Measurements from ENCODE around the gene CADM1. TPM values are rescaled to one million over a fixed set of nuclear protein-coding genes. Genes with fewer than 3 reads are reported as not detected.

CADM1 gene
- polyA plus RNA-seq, 2 donors, result 1.9 to 3.8 TPM

GRCh38 chr11:115146425-115146824 lies 357.8 kb downstream of the CADM1 start:
- WGBS, 2 donors, result 70 to 82% methylated on average over 6 of the region's 6 CpGs
- peaks cover 0 to 2% of the 10 kb centered on the region in 2 donors for H3K4me1 ChIP-seq (ENCODE audit: control insufficient read depth in 2 of 2, insufficient read depth in 2 of 2, low read length in 1 of 2)
- peaks cover 0 to 2% of the 10 kb centered on the region in 2 donors for H3K9me3 ChIP-seq (ENCODE audit: control insufficient read depth in 2 of 2, insufficient read depth in 1 of 2, low read depth in 1 of 2, low read length in 1 of 2)
- H3K27me3 ChIP-seq (ENCODE audit: control insufficient read depth in 1 of 2, insufficient read depth in 2 of 2, low read length in 2 of 2), result no peaks in the 10 kb centered on the region
- H3K36me3 ChIP-seq (ENCODE audit: control insufficient read depth in 2 of 2, insufficient read depth in 2 of 2, low read length in 1 of 2), result no peaks in the 10 kb centered on the region
- H3K4me3 ChIP-seq (ENCODE audit: low read depth in 1 of 2, low read length in 2 of 2), result no peak overlapping the region
- H3K27ac ChIP-seq (ENCODE audit: low read depth in 2 of 2, low read length in 1 of 2), result no peak overlapping the region

DNA sequence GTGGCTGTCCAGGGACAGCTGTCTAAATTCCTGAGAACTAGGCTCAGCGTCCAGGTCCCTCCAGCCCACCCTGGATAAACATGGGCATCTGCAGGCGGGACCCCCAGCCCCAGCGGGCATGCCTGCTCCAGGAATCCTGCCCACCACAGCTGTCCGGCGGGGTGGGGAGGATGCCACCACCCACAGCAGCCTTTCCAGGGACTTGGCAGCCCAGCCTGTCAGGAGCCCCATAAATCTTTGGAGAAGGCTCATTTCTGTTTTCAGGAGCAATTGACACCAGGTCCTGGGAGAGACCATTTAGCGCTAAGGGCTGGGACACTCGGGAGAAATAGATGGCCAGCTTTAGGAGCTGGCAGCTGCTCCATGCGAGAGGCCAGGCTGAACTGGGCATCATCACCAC lies 358.9 kb downstream of the CADM1 start:
- 77 to 81% methylated on average over 8 of the region's 8 CpGs for WGBS, 2 donors
- Histone ChIP-seq H3K9me3 (ENCODE audit: control insufficient read depth in 2 of 2, insufficient read depth in 1 of 2, low read depth in 1 of 2, low read length in 1 of 2) (peaks cover 0 to 2% of the 10 kb centered on the region in 2 donors), H3K4me1 (ENCODE audit: control insufficient read depth in 2 of 2, insufficient read depth in 2 of 2, low read length in 1 of 2) (peaks cover 0 to 2% of the 10 kb centered on the region in 2 donors), H3K27me3 (ENCODE audit: control insufficient read depth in 1 of 2, insufficient read depth in 2 of 2, low read length in 2 of 2) (no peaks in the 10 kb centered on the region), H3K4me3 (ENCODE audit: low read depth in 1 of 2, low read length in 2 of 2) (no peak overlapping the region), H3K36me3 (ENCODE audit: control insufficient read depth in 2 of 2, insufficient read depth in 2 of 2, low read length in 1 of 2) (no peaks in the 10 kb centered on the region), H3K27ac (ENCODE audit: low read depth in 2 of 2, low read length in 1 of 2) (no peak overlapping the region)

- 68 to 76% methylated on average over 7 of the region's 7 CpGs for WGBS, 2 donors
- H3K36me3 ChIP-seq (ENCODE audit: control insufficient read depth in 2 of 2, insufficient read depth in 2 of 2, low read length in 1 of 2), result no peaks in the 10 kb centered on the region
- H3K27me3 ChIP-seq (ENCODE audit: control insufficient read depth in 1 of 2, insufficient read depth in 2 of 2, low read length in 2 of 2), result no peaks in the 10 kb centered on the region
- H3K27ac ChIP-seq (ENCODE audit: low read depth in 2 of 2, low read length in 1 of 2), result no peak overlapping the region
- peaks cover 0 to 2% of the 10 kb centered on the region in 2 donors for H3K9me3 ChIP-seq (ENCODE audit: control insufficient read depth in 2 of 2, insufficient read depth in 1 of 2, low read depth in 1 of 2, low read length in 1 of 2)
- H3K4me1 ChIP-seq (ENCODE audit: control insufficient read depth in 2 of 2, insufficient read depth in 2 of 2, low read length in 1 of 2), result peaks cover 0 to 2% of the 10 kb centered on the region in 2 donors
- no peak overlapping the region for H3K4me3 ChIP-seq (ENCODE audit: low read depth in 1 of 2, low read length in 2 of 2)
Observed at GRCh38 chr11:115144914-115145313, 359.3 kb downstream of the CADM1 start.

DNA sequence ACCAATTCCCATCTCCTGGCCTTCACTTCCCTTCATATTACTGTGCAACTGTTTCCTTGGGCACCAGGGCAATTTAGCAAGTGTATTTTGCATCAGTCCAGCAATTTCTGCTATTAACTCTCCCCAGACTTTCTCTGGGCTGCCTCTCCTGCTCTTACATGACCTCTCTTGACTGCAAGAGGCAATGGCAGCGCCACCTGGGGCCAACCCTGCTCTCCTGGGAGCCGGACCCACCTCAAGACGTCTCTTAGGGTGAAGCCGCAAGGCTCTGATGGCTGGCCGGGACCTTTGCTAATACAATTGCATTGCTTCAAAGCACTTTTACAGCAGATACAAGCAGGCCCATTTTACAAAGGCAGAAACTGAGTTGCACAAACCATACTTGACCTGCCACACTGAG lies 360.2 kb downstream of the CADM1 start:
- 82 to 87% methylated on average over 5 of the region's 5 CpGs for WGBS, 2 donors
- no peaks in the 10 kb centered on the region for H3K36me3 ChIP-seq (ENCODE audit: control insufficient read depth in 2 of 2, insufficient read depth in 2 of 2, low read length in 1 of 2)
- H3K27me3 ChIP-seq (ENCODE audit: control insufficient read depth in 1 of 2, insufficient read depth in 2 of 2, low read length in 2 of 2), result no peaks in the 10 kb centered on the region
- no peak overlapping the region for H3K27ac ChIP-seq (ENCODE audit: low read depth in 2 of 2, low read length in 1 of 2)
- H3K4me1 ChIP-seq (ENCODE audit: control insufficient read depth in 2 of 2, insufficient read depth in 2 of 2, low read length in 1 of 2), result peaks cover 0 to 2% of the 10 kb centered on the region in 2 donors
- peaks cover 0 to 2% of the 10 kb centered on the region in 2 donors for H3K9me3 ChIP-seq (ENCODE audit: control insufficient read depth in 2 of 2, insufficient read depth in 1 of 2, low read depth in 1 of 2, low read length in 1 of 2)
- H3K4me3 ChIP-seq (ENCODE audit: low read depth in 1 of 2, low read length in 2 of 2), result no peak overlapping the region

DNA sequence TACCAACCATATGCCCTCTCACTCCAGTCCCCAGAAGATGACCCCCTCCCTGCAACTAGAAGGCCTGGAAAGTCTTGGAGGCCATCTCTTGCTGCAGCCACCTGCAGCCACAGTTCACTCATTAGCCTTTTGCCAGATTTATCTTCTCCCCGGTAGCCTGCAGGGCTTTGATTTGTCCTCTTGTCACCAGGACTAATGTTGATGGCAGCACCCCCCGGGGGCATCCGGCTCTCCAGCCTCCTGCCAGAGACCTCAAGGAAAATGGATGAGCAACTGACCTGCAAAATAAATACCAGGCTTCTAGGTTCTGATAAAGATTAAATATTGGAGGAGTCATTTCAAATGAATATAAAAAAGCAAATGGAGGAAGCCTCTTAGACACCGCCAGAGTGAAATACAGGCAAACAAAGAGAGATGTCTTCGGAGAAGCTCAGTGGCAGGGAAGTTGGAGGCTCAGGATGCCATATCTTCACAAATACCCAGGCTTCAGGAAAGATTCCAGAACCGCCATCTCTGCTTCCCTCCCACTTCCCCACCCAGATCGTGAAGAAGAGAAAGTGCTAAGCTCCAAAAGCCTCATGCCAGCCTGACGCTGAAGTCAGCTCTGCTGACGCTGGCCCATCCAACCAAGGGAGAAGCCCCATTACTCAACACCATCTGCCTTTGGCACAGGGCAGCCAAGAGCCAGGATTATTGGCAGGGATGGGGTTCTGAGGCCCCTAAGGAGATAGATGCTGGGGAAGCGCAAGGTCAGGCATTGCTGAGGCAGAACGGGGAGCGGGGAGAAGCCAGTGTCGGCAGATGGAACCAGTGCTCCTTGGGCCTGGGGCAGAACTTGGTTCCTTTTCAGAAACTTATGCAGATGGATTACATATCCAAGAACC lies 362.7 kb downstream of the CADM1 start:
- Histone ChIP-seq H3K4me3 (ENCODE audit: low read depth in 1 of 2, low read length in 2 of 2) (no peak overlapping the region), H3K4me1 (ENCODE audit: control insufficient read depth in 2 of 2, insufficient read depth in 2 of 2, low read length in 1 of 2) (no peaks in the 10 kb centered on the region), H3K9me3 (ENCODE audit: control insufficient read depth in 2 of 2, insufficient read depth in 1 of 2, low read depth in 1 of 2, low read length in 1 of 2) (no peaks in the 10 kb centered on the region), H3K36me3 (ENCODE audit: control insufficient read depth in 2 of 2, insufficient read depth in 2 of 2, low read length in 1 of 2) (no peaks in the 10 kb centered on the region), H3K27ac (ENCODE audit: low read depth in 2 of 2, low read length in 1 of 2) (no peak overlapping the region), H3K27me3 (ENCODE audit: control insufficient read depth in 1 of 2, insufficient read depth in 2 of 2, low read length in 2 of 2) (no peaks in the 10 kb centered on the region)
- 86% methylated on average over 13 of the region's 13 CpGs for WGBS, 2 donors

- Histone ChIP-seq H3K36me3 (ENCODE audit: control insufficient read depth in 2 of 2, insufficient read depth in 2 of 2, low read length in 1 of 2) (no peaks in the 10 kb centered on the region), H3K4me1 (ENCODE audit: control insufficient read depth in 2 of 2, insufficient read depth in 2 of 2, low read length in 1 of 2) (no peaks in the 10 kb centered on the region), H3K4me3 (ENCODE audit: low read depth in 1 of 2, low read length in 2 of 2) (no peak overlapping the region), H3K27me3 (ENCODE audit: control insufficient read depth in 1 of 2, insufficient read depth in 2 of 2, low read length in 2 of 2) (no peaks in the 10 kb centered on the region), H3K9me3 (ENCODE audit: control insufficient read depth in 2 of 2, insufficient read depth in 1 of 2, low read depth in 1 of 2, low read length in 1 of 2) (no peaks in the 10 kb centered on the region), H3K27ac (ENCODE audit: low read depth in 2 of 2, low read length in 1 of 2) (no peak overlapping the region)
- WGBS, 2 donors, result 63 to 77% methylated on average over 3 of the region's 3 CpGs
Observed at GRCh38 chr11:115135936-115136335, 368.3 kb downstream of the CADM1 start.

DNA sequence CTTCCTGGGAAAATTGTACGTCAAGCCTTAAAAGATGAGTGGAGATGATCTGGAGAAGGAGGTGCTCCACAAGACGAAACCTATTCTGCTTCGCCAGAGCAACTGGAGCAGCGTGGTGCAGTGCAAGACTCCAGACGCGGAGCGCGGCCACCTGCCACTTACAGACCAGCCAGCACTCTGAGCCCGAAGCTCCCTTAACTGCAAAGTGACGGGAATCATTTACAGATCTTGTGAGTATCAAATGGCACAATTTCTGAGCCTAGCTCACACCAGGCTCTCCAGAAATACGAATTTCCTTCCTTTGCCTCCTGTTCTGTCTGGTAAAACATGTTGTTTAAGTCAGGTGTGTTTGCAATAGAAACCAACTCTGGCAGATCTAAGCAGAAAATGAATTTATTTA lies 369.3 kb downstream of the CADM1 start:
- no peaks in the 10 kb centered on the region for H3K36me3 ChIP-seq (ENCODE audit: control insufficient read depth in 2 of 2, insufficient read depth in 2 of 2, low read length in 1 of 2)
- no peaks in the 10 kb centered on the region for H3K9me3 ChIP-seq (ENCODE audit: control insufficient read depth in 2 of 2, insufficient read depth in 1 of 2, low read depth in 1 of 2, low read length in 1 of 2)
- H3K27ac ChIP-seq (ENCODE audit: low read depth in 2 of 2, low read length in 1 of 2), result no peak overlapping the region
- no peaks in the 10 kb centered on the region for H3K27me3 ChIP-seq (ENCODE audit: control insufficient read depth in 1 of 2, insufficient read depth in 2 of 2, low read length in 2 of 2)
- H3K4me1 ChIP-seq (ENCODE audit: control insufficient read depth in 2 of 2, insufficient read depth in 2 of 2, low read length in 1 of 2), result no peaks in the 10 kb centered on the region
- 84 to 88% methylated on average over 11 of the region's 11 CpGs for WGBS, 2 donors
- H3K4me3 ChIP-seq (ENCODE audit: low read depth in 1 of 2, low read length in 2 of 2), result no peak overlapping the region

DNA sequence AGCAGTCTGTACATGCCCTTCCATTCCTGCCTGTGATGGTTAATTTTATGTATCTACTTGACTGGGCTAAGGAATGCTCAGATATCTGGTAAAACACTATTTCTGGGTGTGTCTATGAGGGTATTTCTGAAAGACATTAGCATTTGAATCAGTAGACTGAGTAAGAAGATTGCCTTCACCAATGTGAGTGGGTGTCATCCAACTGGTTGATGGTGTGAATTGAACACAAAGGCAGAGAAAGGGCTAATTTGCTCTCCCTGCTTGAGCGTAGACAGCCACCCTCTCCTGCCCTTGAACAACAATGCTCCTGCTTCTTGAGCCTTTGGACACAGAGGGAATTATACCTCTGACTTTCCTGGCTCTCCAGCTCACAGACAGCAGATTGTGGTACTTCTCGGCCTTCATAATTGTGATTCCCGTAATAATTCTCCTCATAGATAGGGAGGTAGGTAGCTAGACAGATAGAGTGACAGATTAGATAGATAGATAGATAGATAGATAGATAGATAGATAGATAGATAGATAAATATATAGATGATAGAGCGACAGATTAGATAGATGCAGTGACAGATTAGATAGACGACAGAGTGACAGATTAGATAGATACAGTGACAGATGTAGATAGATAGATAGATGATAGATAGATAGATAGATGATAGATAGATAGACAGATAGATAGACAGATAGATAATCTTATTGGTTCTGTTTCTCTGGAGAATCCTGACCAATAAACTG lies 370.6 kb downstream of the CADM1 start:
- Histone ChIP-seq H3K4me1 (ENCODE audit: control insufficient read depth in 2 of 2, insufficient read depth in 2 of 2, low read length in 1 of 2) (no peaks in the 10 kb centered on the region), H3K36me3 (ENCODE audit: control insufficient read depth in 2 of 2, insufficient read depth in 2 of 2, low read length in 1 of 2) (no peaks in the 10 kb centered on the region)
- WGBS, 2 donors, result 89 to 90% methylated on average over 5 of the region's 5 CpGs

DNA sequence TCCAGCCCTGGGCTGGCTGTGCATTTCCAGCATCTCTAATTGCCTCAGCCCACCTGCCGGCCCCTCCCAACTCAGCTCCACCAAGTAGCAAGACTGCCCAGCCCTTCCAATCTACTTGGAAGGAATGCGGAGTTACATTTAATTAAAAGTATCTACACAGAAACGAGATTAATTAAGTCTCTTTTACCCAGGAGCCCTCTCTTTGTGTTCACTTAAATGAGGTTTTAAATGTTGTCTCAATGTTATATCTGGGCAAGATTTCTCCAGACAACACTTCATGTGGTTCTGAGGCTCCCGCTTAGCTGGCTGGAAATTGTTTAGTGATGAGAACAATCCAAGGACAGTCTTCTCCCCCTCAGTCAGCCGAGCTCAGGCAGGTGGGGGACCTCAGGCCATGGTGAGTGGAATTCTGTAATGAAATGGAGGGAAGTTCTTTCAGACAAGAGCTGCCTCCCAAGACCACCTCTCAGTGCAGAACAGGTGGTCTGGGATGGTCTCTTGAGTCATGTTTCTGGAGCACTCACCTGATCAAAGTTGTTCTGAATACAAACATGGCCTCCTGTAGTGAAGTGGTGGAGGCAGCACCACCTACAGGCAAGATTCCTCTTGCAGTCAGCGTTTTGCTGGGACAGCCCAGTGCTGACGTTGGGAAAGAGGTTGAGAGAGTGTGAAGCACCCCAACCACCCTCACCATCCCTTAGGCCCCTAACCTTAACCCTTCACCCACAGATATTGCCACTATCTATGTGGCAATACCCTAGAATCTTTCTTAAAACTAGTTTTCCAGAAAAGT lies 371.6 kb downstream of the CADM1 start:
- Histone ChIP-seq H3K4me1 (ENCODE audit: control insufficient read depth in 2 of 2, insufficient read depth in 2 of 2, low read length in 1 of 2) (no peaks in the 10 kb centered on the region), H3K9me3 (ENCODE audit: control insufficient read depth in 2 of 2, insufficient read depth in 1 of 2, low read depth in 1 of 2, low read length in 1 of 2) (no peaks in the 10 kb centered on the region), H3K4me3 (ENCODE audit: low read depth in 1 of 2, low read length in 2 of 2) (no peak overlapping the region), H3K27ac (ENCODE audit: low read depth in 2 of 2, low read length in 1 of 2) (no peak overlapping the region), H3K36me3 (ENCODE audit: control insufficient read depth in 2 of 2, insufficient read depth in 2 of 2, low read length in 1 of 2) (no peaks in the 10 kb centered on the region), H3K27me3 (ENCODE audit: control insufficient read depth in 1 of 2, insufficient read depth in 2 of 2, low read length in 2 of 2) (no peaks in the 10 kb centered on the region)
- WGBS, 2 donors, result 61 to 66% methylated on average over 7 of the region's 7 CpGs

More for the DNA sequence above, 370.6 kb downstream of the CADM1 start:
- no peaks in the 10 kb centered on the region for H3K27me3 ChIP-seq (ENCODE audit: control insufficient read depth in 1 of 2, insufficient read depth in 2 of 2, low read length in 2 of 2)
- H3K4me3 ChIP-seq (ENCODE audit: low read depth in 1 of 2, low read length in 2 of 2), result no peak overlapping the region
- no peaks in the 10 kb centered on the region for H3K9me3 ChIP-seq (ENCODE audit: control insufficient read depth in 2 of 2, insufficient read depth in 1 of 2, low read depth in 1 of 2, low read length in 1 of 2)
- no peak overlapping the region for H3K27ac ChIP-seq (ENCODE audit: low read depth in 2 of 2, low read length in 1 of 2)
